HG02973 (cell line): ENCODE results near the gene PRR12.

Experiments
- ATAC-seq: cut with Tn5 transposase; IDR thresholded peaks from one replicate; pipeline ENCODE4 v1.9.1; 2021; ENCODE audit warnings: moderate library complexity; ENCODE audit not compliant: unreplicated experiment

PRR12 gene

DNA sequence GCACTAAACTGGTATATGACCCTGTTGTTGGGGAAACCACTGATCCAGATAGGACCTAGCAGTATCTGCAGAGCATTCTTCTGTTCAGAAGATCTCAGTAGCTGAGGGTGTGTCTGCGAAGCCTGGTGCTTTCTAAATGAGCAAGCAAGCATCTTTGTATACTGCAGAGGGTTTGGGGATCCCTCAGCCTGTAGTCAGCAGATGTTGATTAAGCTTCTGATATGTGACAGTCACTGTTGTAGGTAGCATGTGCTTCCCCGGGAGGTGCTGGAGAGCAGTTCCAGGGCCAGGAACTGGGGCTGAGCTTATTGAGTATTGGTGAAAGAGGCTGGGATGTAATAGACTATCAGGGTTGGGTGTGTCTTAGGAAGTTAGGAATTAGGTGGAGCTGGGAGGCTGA is 52.5 kb downstream of the PRR12 start:
- no peak for ATAC-seq

DNA sequence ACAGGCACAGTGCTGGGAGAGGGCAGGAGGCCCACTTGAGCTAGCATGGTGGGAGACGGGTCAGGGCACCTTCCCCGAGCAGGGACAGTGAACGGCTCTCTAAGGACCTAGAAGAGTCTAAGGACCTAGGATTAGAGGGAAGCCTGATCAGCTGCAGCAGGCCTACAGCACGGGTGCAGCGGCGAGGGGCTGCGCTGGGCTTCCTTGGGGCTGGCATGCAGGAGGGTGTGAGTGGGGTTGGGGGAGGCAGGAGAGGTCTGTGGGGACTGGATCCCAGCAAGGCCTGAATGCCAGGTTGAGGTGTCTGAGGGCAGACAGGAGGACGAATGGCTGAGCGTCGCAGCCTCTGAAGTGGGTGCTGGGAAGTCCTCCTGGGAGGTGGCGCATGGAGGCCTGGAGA is 54.6 kb downstream of the PRR12 start:
- no peak for ATAC-seq

DNA sequence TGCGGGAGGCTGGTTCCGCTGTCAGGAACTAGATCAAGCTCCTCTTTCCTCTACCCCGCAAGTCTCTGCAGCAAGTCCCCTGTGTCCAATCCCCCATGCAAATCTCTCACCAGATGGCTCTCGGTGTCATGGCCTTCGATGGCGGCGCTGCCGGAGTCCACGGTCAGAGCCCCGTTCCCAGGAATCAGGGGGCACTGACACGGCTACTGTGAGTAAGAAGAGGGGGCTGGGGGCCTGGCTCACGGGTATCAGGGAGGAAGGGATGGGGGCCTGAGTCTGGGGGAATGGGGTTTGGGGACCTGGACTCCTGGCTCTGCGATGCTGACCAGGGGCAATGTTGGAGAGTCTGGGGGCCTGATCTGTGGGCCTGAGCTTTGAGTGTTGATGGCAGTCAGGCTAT is 55.0 kb downstream of the PRR12 start:
- no peak for ATAC-seq

DNA sequence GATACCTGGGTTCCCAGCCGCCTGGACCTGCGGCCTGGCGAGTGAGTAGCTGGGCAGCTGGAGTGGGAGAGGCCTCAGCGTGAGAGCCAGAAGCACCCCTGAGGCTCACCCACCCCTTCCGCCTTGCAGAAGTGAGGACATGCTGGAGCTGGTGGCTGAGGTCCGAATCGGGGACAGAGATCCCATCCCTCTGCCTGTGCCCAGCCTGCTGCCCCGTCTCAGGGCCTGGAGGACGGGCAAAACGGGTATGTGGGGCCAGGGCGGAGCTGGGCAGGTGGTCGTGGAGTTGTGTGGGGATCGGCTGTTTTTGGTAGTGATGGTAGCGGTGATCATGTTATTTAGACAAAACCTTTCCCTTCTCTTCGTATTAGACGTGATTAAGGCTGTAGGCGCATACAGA is 55.6 kb downstream of the PRR12 start:
- no peak for ATAC-seq

DNA sequence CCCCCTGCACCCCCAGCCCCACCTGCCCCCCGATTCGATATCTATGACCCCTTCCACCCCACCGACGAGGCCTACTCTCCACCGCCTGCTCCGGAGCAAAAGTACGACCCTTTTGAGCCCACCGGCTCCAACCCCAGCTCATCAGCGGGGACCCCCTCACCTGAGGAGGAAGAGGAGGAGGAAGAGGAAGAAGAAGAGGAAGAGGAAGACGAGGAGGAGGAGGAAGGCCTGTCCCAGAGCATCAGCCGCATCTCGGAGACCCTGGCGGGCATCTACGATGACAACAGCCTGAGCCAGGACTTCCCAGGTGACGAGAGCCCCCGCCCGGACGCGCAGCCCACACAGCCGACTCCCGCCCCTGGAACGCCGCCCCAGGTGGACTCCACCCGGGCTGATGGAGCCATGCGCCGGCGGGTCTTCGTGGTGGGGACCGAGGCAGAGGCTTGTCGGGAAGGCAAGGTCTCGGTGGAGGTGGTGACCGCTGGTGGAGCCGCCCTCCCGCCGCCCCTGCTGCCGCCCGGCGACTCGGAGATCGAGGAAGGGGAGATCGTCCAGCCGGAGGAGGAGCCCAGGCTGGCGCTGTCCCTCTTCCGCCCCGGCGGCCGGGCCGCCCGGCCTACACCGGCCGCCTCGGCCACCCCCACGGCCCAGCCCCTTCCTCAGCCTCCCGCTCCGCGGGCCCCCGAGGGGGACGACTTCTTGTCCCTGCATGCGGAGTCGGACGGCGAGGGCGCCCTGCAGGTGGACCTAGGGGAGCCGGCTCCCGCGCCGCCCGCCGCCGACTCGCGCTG is 60.2 kb downstream of the PRR12 start:
- no peak for ATAC-seq

DNA sequence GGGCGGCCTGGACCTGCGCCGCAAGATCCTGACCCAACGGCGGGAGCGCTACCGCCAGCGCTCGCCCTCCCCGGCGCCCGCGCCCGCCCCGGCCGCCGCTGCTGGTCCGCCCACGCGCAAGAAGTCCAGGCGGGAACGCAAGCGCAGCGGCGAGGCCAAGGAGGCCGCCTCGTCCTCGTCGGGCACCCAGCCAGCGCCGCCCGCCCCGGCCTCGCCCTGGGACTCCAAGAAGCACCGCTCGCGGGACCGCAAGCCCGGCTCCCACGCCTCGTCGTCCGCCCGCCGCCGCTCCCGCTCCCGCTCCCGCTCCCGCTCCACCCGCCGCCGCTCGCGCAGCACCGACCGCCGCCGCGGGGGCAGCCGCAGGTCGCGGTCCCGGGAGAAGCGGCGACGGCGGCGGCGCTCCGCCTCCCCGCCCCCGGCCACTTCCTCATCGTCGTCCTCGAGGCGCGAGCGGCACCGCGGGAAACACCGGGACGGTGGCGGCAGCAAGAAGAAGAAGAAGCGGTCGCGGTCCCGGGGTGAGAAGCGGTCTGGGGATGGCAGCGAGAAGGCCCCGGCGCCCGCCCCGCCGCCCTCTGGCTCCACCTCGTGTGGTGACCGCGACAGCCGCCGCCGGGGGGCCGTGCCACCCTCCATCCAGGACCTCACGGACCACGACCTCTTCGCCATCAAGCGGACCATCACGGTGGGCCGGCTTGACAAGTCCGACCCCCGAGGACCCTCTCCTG is 61.0 kb downstream of the PRR12 start:
- no peak for ATAC-seq

DNA sequence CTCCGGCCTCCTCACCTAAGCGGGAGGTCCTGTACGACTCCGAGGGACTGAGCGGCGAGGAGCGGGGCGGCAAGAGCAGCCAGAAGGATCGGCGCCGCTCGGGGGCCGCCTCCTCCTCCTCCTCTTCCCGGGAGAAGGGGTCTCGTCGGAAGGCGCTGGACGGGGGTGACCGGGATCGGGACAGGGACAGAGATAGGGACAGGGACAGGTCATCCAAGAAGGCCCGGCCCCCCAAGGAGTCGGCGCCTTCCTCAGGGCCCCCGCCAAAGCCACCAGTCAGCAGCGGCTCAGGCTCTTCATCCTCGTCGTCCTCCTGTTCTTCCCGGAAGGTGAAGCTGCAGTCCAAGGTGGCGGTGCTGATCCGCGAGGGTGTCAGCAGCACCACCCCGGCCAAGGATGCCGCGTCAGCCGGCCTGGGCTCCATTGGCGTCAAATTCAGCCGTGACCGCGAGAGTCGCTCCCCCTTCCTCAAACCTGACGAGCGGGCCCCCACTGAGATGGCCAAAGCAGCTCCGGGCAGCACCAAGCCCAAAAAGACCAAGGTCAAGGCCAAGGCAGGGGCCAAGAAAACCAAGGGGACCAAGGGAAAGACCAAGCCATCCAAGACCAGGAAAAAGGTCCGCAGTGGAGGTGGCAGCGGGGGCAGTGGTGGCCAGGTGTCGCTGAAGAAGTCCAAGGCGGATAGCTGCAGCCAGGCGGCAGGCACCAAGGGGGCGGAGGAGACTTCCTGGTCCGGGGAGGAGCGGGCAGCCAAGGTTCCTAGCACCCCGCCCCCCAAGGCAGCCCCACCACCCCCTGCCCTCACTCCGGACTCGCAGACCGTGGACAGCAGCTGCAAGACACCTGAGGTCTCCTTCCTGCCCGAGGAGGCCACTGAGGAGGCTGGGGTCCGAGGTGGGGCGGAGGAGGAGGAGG is 61.8 kb downstream of the PRR12 start:
- no peak for ATAC-seq

DNA sequence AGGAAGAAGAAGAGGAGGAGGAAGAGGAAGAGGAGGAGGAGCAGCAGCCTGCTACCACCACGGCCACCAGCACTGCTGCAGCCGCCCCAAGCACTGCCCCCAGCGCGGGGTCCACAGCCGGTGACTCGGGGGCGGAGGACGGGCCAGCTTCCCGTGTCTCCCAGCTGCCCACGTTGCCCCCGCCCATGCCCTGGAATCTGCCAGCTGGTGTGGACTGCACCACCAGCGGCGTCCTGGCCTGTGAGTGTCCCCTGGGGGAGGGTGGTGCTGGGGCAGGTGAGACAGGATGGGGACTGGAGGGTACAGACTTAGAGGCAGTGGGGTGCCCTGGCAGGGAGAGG is 62.5 kb downstream of the PRR12 start:
- no peak for ATAC-seq

DNA sequence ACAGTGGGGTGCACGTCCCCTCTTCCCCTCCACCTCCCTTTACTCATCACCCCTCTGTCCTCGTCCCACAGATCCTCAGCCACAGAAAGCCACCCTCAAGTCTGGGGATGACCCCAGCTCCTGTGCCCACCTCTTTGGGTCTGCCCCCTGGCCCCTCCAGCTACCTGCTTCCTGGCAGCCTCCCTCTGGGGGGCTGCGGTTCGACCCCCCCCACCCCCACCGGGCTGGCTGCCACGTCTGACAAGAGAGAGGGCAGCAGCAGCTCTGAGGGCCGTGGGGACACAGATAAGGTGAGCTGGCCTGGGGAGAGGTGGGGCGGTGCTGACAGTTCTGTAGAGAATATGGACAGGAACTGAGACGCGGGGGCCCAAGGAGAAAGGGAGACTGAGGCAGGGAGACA is 63.6 kb downstream of the PRR12 start:
- no peak for ATAC-seq

DNA sequence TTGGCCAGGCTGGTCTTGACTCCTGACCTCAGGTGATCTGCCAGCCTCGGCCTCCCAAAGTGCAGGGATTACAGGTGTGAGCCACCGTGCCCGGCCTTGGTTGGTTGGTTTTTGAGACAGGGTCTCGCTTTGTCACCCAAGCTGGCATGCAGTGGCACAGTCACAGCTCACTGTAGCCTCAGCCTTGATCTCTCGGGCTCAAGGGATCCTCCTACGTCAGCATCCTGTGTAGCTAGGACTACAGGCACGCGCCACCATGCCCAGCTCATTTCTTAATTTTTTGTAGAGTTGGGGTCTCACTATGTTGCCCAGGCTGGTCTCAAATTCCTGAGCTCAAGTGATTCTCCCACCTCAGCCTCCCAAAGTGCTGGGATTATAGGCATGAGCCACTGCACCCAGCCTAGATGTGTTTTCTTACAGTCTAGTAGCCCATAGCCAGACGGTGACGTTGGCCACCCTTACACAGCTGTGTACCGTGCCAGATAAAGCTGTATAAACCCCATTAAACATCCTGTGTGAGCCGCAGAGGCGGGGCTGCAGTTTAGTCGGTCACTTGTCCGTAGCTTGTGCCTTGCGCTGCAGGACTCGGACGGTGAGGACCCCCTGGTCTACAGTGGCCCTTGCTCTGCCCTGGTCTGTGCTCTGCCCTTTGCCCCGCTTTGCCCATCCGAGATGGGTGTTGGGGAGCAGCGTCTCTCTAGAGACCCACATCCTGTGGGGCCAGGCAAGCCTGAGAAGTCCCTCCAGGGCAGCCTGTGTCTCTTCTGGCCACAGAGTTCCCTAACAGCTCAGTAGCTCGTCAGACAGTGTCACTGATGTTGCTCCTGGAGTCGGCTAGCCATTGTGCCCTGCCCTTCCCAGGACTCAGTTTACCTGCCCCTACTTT is 64.8 kb downstream of the PRR12 start:
- ATAC-seq, result no peak

DNA sequence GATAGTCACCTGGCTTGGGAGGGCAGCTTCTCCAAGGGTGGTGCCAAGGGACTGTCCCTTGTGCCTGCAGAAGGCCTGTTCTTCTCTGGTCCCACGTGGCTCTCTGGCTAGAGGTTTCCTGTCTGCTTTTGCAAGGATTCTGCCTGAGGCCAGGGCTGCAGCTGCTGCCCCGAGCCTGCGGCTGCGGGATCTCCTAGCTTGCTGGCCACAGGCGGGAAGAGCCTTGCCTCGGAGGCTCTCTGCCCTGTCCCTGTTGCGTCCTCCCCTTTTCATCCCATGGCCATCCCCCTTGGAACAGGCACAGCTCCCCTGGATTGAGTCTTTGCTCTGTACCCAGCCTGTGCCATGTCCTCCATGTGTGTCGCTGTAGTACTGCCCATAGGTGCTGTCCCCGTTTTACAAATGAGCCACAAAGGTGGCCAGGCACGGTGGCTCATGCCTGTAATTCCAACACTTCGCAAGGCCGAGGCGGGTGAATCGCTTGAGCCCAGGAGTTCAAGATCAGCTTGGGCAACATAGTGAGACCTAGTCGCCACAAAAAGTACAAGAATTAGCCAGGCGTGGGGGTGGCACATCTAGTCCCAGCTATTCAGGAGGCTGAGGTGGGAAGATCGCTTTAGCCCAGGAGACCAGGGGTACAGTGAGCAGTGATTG is 65.6 kb downstream of the PRR12 start:
- ATAC-seq, result no peak

DNA sequence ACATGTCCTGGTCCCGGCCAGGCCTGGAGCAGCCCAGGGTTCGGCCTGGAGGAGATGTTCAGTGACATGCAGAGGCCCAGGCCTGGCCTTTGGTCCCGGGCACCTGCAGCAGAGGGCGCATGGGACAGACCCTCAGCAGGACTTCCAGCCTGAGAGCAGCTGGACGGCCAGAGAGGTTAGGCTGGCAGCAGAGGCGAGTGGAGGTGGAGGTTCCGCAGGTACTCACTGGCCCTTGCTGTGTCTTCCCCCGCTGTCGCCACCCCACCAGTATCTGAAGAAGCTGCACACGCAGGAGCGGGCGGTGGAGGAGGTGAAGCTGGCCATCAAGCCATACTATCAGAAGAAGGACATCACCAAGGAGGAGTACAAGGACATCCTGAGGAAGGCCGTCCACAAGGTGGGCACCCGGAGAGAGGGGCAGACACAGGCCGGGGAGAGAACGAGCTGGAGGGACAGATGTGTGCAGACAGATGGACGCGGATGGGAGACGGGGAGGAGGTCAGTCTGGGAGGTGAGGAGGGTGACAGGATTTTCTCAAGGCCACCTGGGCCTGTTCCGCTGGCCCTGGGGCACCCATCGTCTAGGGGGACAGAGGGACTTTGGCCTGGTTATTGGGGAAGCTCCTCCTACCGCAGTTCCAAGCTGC is 66.6 kb downstream of the PRR12 start:
- no peak for ATAC-seq

DNA sequence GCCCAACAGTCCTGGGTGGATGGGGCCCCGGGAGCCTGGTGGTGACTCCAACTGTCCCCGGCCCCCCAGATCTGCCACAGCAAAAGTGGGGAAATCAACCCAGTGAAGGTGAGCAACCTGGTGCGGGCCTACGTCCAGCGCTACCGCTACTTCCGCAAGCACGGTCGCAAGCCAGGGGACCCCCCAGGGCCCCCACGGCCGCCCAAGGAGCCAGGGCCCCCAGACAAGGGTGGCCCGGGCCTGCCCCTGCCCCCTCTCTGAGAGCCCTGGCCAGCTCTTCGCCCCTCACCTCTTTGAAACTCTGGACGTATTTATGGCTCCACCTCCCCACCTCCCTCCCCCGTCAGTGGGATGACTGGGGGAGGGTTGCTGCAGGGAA is 67.1 kb downstream of the PRR12 start:
- no peak for ATAC-seq

DNA sequence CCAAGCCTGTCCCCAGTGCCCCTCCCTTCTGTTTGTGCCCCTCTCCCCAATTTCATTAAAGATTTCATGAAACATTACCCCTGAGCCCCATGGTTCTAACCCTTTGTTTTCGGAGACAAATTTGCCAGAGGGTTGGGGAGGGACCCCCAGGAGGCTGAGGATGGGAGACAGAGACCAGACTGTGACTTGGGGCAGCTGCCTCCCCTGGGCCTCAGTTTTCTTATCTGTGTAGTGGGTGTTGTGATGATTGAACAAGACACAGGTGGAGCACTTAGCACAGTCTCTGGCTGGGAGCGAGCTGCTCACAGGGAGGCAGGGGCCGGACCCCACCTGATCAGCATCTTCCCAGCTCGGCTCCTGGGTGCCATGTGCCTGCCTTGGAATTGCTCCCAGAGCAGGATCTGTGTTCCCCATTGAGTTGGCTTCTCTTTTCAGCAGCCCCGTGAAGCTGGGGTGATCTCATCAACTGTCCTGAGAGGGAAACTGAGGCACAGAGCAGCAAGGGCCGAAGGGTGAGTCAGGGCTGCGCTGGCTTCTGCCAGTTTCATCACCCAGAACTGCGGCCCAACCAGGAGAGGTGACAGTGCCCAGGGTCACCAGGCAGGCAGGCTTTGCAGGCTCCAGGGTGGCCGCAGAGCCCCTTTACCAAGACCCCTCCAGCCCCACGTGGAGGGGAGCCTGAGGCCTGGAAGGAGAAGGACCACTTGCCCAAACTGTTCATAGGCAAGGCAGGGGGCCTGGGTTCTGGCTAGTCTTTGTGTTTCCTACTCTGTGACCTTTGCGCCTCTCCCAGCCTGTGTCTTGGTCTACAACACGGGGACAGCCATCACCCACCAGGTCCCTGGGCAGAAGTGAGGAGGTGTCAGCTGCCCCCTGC is 67.8 kb downstream of the PRR12 start:
- no peak for ATAC-seq

DNA sequence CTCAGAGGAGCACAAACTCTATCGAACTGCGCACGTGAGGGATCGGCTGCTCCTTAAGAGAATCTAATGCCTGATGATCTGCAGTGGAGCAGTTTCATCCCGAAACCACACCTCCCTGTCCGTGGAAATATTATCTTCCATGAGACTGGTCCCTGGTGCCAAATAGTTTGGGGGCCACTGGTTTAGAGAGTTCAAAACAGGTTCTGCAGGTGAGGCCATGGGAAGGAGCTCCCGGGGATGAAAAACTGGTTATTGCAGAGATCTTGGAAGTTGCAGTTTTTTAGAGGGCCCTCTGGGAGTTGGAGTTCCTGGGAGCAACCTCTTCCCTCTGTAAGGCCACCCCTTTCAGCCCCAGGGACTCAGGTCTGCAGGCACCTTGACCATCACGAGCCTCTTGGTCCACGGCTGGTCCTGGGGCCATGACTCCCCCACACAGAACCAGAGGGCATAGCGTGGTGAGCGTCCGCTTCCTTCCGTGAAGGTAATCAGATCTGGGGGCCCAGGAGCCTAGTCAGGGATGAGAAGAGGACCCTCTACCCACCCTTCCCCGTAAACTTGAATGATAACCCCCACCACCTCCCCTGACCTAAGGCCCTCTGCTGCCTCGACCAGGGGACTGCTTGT is 69.5 kb downstream of the PRR12 start:
- ATAC-seq, result no peak

DNA sequence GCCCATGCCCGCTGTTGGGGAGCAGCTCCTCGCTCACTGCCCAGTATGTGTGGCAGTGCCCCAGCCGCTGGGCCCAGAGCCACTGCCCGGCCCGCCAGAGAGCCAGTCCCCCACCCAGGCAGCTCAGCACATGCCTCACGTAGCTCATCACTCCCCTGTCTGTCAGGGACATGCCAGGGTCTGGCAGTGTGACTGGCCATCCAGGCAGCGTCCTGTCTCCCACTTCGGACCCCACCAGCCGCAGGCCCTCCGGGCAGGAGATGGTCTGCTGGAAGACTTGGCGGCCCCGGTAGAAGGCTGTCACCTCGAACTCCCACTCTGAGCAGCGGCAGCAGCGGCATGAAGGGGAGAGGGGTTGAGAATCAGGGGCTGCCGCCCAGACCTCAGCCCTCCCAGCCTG is 71.0 kb downstream of the PRR12 start:
- no peak for ATAC-seq

DNA sequence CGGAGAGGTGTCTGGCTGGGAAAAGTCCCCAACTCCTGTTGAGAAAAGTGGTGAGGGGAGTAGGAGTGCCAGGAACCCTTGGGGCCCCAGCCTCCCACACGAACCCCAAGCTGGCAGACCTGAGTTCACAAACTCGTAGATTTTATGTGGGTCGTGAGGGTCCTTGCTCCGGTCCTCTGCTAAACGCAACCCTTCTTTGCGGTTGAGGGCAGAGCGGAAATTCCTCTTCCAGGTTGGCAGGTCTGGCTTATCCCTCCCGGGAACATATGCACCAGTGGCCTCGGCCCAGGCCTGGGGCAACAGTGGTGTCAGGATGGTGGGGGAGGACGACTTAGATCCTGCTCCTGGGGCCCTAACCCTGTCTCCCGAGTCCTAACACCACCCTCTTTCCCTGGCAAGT is 72.2 kb downstream of the PRR12 start:
- ATAC-seq, result no peak
